Adrenal gland (tissue), 12 donors: ENCODE measurements around the gene FBXL17. TPM values are rescaled to one million over a fixed set of nuclear protein-coding genes. Genes with fewer than 3 reads are reported as not detected.

Experiments used
- DNase-seq, 7 donors: peaks; one replicate each; pipeline ENCODE4 v3.0.0-alpha.2; 2019 to 2020
- H3K27ac ChIP-seq, 5 donors: fragments of 200-600 bp; sonication (generic) in 4 of 5; 1 replicate in 3 of 5; 2 replicates in 2 of 5; pipeline versions ENCODE4 v1.5.1 to v1.8.0; 2016 to 2020; ENCODE audit warnings: mild to moderate bottlenecking in 1 of 5
- H3K27me3 ChIP-seq: fragments of 200-600 bp; 2 replicates; pipeline ENCODE4 v1.8.0; 2021
- H3K36me3 ChIP-seq, 2 donors: fragments of 200-600 bp; replicated peaks in 1 of 2; 1 replicate in 1 of 2; 2 replicates in 1 of 2; pipeline versions ENCODE4 v1.5.1 to v1.8.0; 2018 to 2022
- H3K4me1 ChIP-seq, 2 donors: fragments of 200-600 bp; replicated peaks in 1 of 2; 1 replicate in 1 of 2; 2 replicates in 1 of 2; pipeline versions ENCODE4 v1.5.1 to v1.8.0; 2018 to 2021
- H3K4me3 ChIP-seq, 4 donors: fragments of 200-600 bp; sonication (generic) in 3 of 4; one replicate each; pipeline ENCODE4 v1.5.1; 2016 to 2018
- H3K9me3 ChIP-seq, 3 donors: fragments of 200-600 bp; sonication (generic) in 1 of 3; replicated peaks in 1 of 3; 1 replicate in 2 of 3; 2 replicates in 1 of 3; pipeline versions ENCODE4 v1.5.1 to v1.8.0; 2016 to 2021
- CTCF ChIP-seq, 6 experiments: fragments of 450-650 bp in 4 of 6; fragments of 200-600 bp in 2 of 6; sonication (generic) in 1 of 6; IDR thresholded peaks; 1 replicate in 5 of 6; 2 replicates in 1 of 6; pipeline versions ENCODE4 v1.5.1 to v1.8.0; 2016 to 2021; ENCODE audit warnings: antibody characterized with exemption in 6 of 6, mild to moderate bottlenecking in 2 of 6, moderate library complexity in 1 of 6
- POLR2A ChIP-seq, 2 donors: fragments of 450-650 bp; IDR thresholded peaks; one replicate each; pipeline ENCODE4 v1.6.1; 2017; ENCODE audit warnings: antibody characterized with exemption in 2 of 2, mild to moderate bottlenecking in 2 of 2, moderate library complexity in 1 of 2
- WGBS, 4 donors: extraction: QIAGEN DNeasy Blood & Tissue Kit in 2 of 4; methylation state at CpG; one replicate each; pipeline versions ENCODE4 v1.1.5 to v1.1.7; 2013 to 2017; 5-methylcytosine and 5-hydroxymethylcytosine counted together
- intact Hi-C, 2 donors: fragments of 100-400 bp; cut with DNase I; formaldehyde crosslinking; loops; one replicate each; pipeline versions ENCODE4 v1.14.1 to v1.15.0; 2022 to 2023
- polyA plus RNA-seq, 3 donors: library from polyadenylated mRNA; stranded (reverse); fragments of 200-250 nt in 2 of 3; fragments of 350-450 nt in 1 of 3; fragmentation: Illumina TruSeq in 1 of 3; extraction: RNeasy Lipid Tissue Mini Kit (QIAGEN cat#74804) in 1 of 3; gene quantifications; one replicate each; pipeline ENCODE4 v1.2.3, GENCODE V29; 2013 to 2014
- total RNA-seq, 9 donors: library from RNA; depleted of rRNA in 4 of 9; stranded (reverse); fragments of >200 nt in 4 of 9; fragments of 120-200 nt in 1 of 9; fragmentation: NEBNext Ultra II Directional in 1 of 9; extraction: Animal tissue kit (Norgen Biotek cat#: 25700) in 1 of 9; gene quantifications; one replicate each; pipeline versions ENCODE4 v1.1.0 to v1.2.4, GENCODE V29; 2013 to 2023
- donor health status: healthy with polysubstance abuse.
- donor health status: Bipolar disorder and iron deficiency.
- donor health status: DM: yes; HTN: yes; CAD: no.
- donor health status: DM: no; HTN: no; CAD: no.
- donor health status: DM: no; HTN: no; CAD: no.
- donor health status: DM: yes; HTN: yes; CAD: no.

Gene FBXL17
- total and polyA plus RNA-seq, 12 donors = 4.4 to 29.4 (median 21.3) TPM

- Histone ChIP-seq H3K27ac (no peak overlapping the region), H3K9me3 (no peaks in the 10 kb centered on the region), H3K4me1 (no peaks in the 10 kb centered on the region), H3K36me3 (no peaks in the 10 kb centered on the region), H3K27me3 (no peaks in the 10 kb centered on the region), H3K4me3 (no peak overlapping the region)
- TF ChIP-seq POLR2A (IDR thresholded peaks at IDR 0.05) = no peak
- TF ChIP-seq CTCF (IDR thresholded peaks at IDR 0.05) = no peak
- intact Hi-C loops = no loop called here
- WGBS, 4 donors = 89 to 99% (median 96%) methylated on average over 10 to 12 of the region's 12 CpGs
- DNase-seq = no peak
Observed at GRCh38 chr5:107861565-107861964, 520.3 kb downstream of the FBXL17 start.

GRCh38 chr5:107860044-107860443 lies 521.9 kb downstream of the FBXL17 start:
- intact Hi-C loops = no loop called here
- Histone ChIP-seq H3K36me3 (no peaks in the 10 kb centered on the region), H3K27ac (no peak overlapping the region), H3K27me3 (no peaks in the 10 kb centered on the region), H3K4me1 (no peaks in the 10 kb centered on the region), H3K9me3 (no peaks in the 10 kb centered on the region), H3K4me3 (no peak overlapping the region)
- WGBS, 4 donors = 86 to 100% (median 95%) methylated on average over 1 of the region's 1 CpG
- DNase-seq = no peak
- TF ChIP-seq POLR2A (IDR thresholded peaks at IDR 0.05) (no peak), CTCF (IDR thresholded peaks at IDR 0.05) (no peak)

DNA sequence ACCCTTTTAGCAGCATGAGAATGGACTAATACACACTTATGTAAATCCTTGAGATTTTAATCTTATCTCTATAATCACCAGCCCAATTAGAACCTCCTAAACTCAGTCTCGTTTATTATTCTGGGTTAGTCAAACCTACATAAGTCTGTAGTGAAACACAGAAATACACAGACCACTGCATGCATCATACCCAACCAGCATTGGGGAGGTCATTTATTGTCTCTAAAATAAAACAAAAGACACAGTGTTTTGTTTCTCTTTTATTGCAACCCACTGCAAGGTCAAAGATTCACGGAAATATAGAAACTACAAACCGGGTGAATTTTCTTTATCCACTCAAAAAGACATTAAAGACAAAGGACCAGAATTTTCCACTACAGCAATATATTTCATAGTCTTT lies 523.1 kb downstream of the FBXL17 start:
- DNase-seq = no peak
- Histone ChIP-seq H3K9me3 (no peaks in the 10 kb centered on the region), H3K4me1 (no peaks in the 10 kb centered on the region), H3K27me3 (no peaks in the 10 kb centered on the region), H3K4me3 (no peak overlapping the region), H3K36me3 (no peaks in the 10 kb centered on the region), H3K27ac (no peak overlapping the region)
- 55 to 72% (median 58%) methylated on average over 3 of the region's 3 CpGs for WGBS, 4 donors
- intact Hi-C loops = no loop called here
- TF ChIP-seq CTCF (IDR thresholded peaks at IDR 0.05) (no peak), POLR2A (IDR thresholded peaks at IDR 0.05) (no peak)

- Histone ChIP-seq H3K36me3 (no peaks in the 10 kb centered on the region), H3K27me3 (no peaks in the 10 kb centered on the region), H3K27ac (no peak overlapping the region), H3K4me1 (no peaks in the 10 kb centered on the region), H3K4me3 (no peak overlapping the region), H3K9me3 (no peaks in the 10 kb centered on the region)
- DNase-seq = no peak
- whole genome bisulfite sequencing, 4 donors = 82 to 91% (median 87%) methylated on average over 4 of the region's 4 CpGs
- intact Hi-C loops = no loop called here
- TF ChIP-seq POLR2A (IDR thresholded peaks at IDR 0.05) (no peak), CTCF (IDR thresholded peaks at IDR 0.05) (no peak)
Observed at GRCh38 chr5:107858324-107858723, 523.6 kb downstream of the FBXL17 start.
